IMR-90 (cell line): ENCODE results near the gene ZNF518A. TPM values are rescaled to one million over a fixed set of nuclear protein-coding genes. Genes with fewer than 3 reads are reported as not detected.

ENCODE experiments used
- ATAC-seq: fragments of 200-7000 bp; cut with Tn5 transposase; 2 replicates; pipeline ENCODE4 v1.9.1; 2020; ENCODE audit warnings: low read depth, mild to moderate bottlenecking, moderate library complexity
- BruUV-seq: library from RNA; stranded (reverse); fragments of 400-500 nt; replicated peaks from 2 replicates; lab custom pipeline; 2021; lab: Mats Ljungman, UMichigan
- CTCF ChIA-PET: fragments of 300-600 bp; formaldehyde crosslinking; extraction: SDS; loops from one replicate; lab custom pipeline; 2021; ENCODE audit warnings: antibody characterized with exemption; lab: Yijun Ruan, JAX
- POLR2A ChIA-PET: fragments of 300-600 bp; sonication (Branson Sonifier 250); formaldehyde crosslinking; loops from one replicate; lab custom pipeline; 2022; ENCODE audit warnings: antibody characterized with exemption; ENCODE audit not compliant: unreplicated experiment; lab: Charles Lee
- DNase-seq: peaks from one replicate; pipeline ENCODE4 v3.0.0; 2013
- H2AFZ ChIP-seq: replicated peaks from 2 replicates; pipeline ENCODE3; 2013; ENCODE audit warnings: low read length, mild to moderate bottlenecking; ENCODE audit not compliant: poor library complexity
- H2AK5ac ChIP-seq: 2 replicates; pipeline ENCODE4 v1.6.1; 2013; ENCODE audit warnings: low read depth, low read length, inconsistent platforms
- H2AK9ac ChIP-seq: replicated peaks from 2 replicates; pipeline ENCODE3; 2013; ENCODE audit warnings: mild to moderate bottlenecking, low read depth, low read length, moderate library complexity; ENCODE audit not compliant: poor library complexity
- H2BK120ac ChIP-seq: 2 replicates; pipeline ENCODE4 v1.6.1; 2013; ENCODE audit warnings: low read depth, low read length, inconsistent platforms
- H2BK15ac ChIP-seq: 3 replicates; pipeline ENCODE4 v1.6.1; 2013; ENCODE audit warnings: low read depth, low read length, inconsistent platforms
- H2BK20ac ChIP-seq: 2 replicates; pipeline ENCODE4 v1.6.1; 2013; ENCODE audit warnings: low read depth, mild to moderate bottlenecking, inconsistent platforms, low read length, moderate library complexity
- H2BK5ac ChIP-seq: 2 replicates; pipeline ENCODE4 v1.6.1; 2013; ENCODE audit warnings: mild to moderate bottlenecking, low read depth, low read length, inconsistent platforms; ENCODE audit not compliant: poor library complexity, severe bottlenecking
- H3K14ac ChIP-seq: replicated peaks from 2 replicates; pipeline ENCODE4 v1.6.1; 2013; ENCODE audit warnings: low read depth, low read length, inconsistent platforms
- H3K18ac ChIP-seq: 2 replicates; pipeline ENCODE4 v1.6.1; 2013; ENCODE audit warnings: low read depth, low read length, control low read depth
- H3K23ac ChIP-seq: 2 replicates; pipeline ENCODE4 v1.6.1; 2013; ENCODE audit warnings: low read depth, low read length, inconsistent platforms
- H3K27ac ChIP-seq: 2 replicates; pipeline ENCODE4 v1.5.1; 2013; ENCODE audit warnings: mild to moderate bottlenecking, control low read depth, low read length; ENCODE audit not compliant: insufficient read depth
- H3K27me3 ChIP-seq: 2 replicates; pipeline ENCODE4 v1.6.1; 2013; ENCODE audit warnings: low read length; ENCODE audit not compliant: control insufficient read depth, insufficient read depth
- H3K36me3 ChIP-seq: 2 replicates; pipeline ENCODE4 v1.6.1; 2013; ENCODE audit warnings: low read length, mixed read lengths; ENCODE audit not compliant: control insufficient read depth, insufficient read depth
- H3K4ac ChIP-seq: 2 replicates; pipeline ENCODE4 v1.6.1; 2013; ENCODE audit warnings: low read depth, low read length, inconsistent platforms
- H3K4me1 ChIP-seq: 2 replicates; pipeline ENCODE4 v1.6.1; 2013; ENCODE audit warnings: low read length, mixed read lengths; ENCODE audit not compliant: control insufficient read depth, insufficient read depth
- H3K4me2 ChIP-seq: 2 replicates; pipeline ENCODE4 v1.6.1; 2013; ENCODE audit warnings: low read depth, mild to moderate bottlenecking, control low read depth, low read length, moderate library complexity
- H3K4me3 ChIP-seq: 2 replicates; pipeline ENCODE4 v1.5.1; 2013; ENCODE audit warnings: low read depth, mild to moderate bottlenecking, control low read depth, low read length, moderate library complexity; ENCODE audit not compliant: insufficient read depth
- H3K56ac ChIP-seq: 2 replicates; pipeline ENCODE4 v1.6.1; 2013; ENCODE audit warnings: low read length, inconsistent platforms; ENCODE audit not compliant: insufficient read depth; ENCODE audit errors: extremely low read depth
- H3K79me1 ChIP-seq, 2 experiments: 2 replicates each; pipeline ENCODE4 v1.6.1; 2013; ENCODE audit warnings: low read length in 2 of 2, inconsistent platforms in 1 of 2, low read depth in 1 of 2
- H3K9ac ChIP-seq: 2 replicates; pipeline ENCODE4 v1.6.1; 2013; ENCODE audit warnings: low read depth, low read length, control low read depth
- H3K9me1 ChIP-seq: 2 replicates; pipeline ENCODE4 v1.6.1; 2013; ENCODE audit warnings: low read length, inconsistent platforms; ENCODE audit not compliant: insufficient read depth
- H3K9me3 ChIP-seq: 2 replicates; pipeline ENCODE4 v1.6.1; 2013; ENCODE audit warnings: low read length; ENCODE audit not compliant: control insufficient read depth, insufficient read depth
- H4K20me1 ChIP-seq: 2 replicates; pipeline ENCODE4 v1.6.1; 2013; ENCODE audit warnings: low read length, inconsistent platforms; ENCODE audit not compliant: insufficient read depth
- H4K5ac ChIP-seq: 2 replicates; pipeline ENCODE4 v1.6.1; 2013; ENCODE audit warnings: mild to moderate bottlenecking, low read depth, low read length, control low read depth
- H4K8ac ChIP-seq, 2 experiments: 2 replicates each; pipeline ENCODE4 v1.6.1; 2013; ENCODE audit warnings: low read depth in 2 of 2, low read length in 2 of 2, control low read depth in 1 of 2, inconsistent platforms in 1 of 2
- H4K91ac ChIP-seq: 2 replicates; pipeline ENCODE4 v1.6.1; 2013; ENCODE audit warnings: low read depth, low read length, inconsistent platforms; ENCODE audit not compliant: insufficient read depth
- CEBPB ChIP-seq: IDR thresholded peaks from 2 replicates; pipeline ENCODE4 v1.6.1; 2012; ENCODE audit warnings: low read depth, low read length, improper control_type of control experiment
- FOS ChIP-seq: fragments of 150-350 bp; IDR thresholded peaks from 2 replicates; pipeline ENCODE4 v1.6.1; 2016; ENCODE audit warnings: low read depth, low read length
- MAFK ChIP-seq: IDR thresholded peaks from 2 replicates; pipeline ENCODE4 v1.6.1; 2012; ENCODE audit warnings: low read depth, low read length, improper control_type of control experiment
- MAZ ChIP-seq: IDR thresholded peaks from 2 replicates; pipeline ENCODE4 v1.6.1; 2012; ENCODE audit warnings: low read depth, mild to moderate bottlenecking, low read length, improper control_type of control experiment, moderate library complexity, borderline replicate concordance
- MXI1 ChIP-seq: IDR thresholded peaks from 2 replicates; pipeline ENCODE4 v1.6.1; 2012; ENCODE audit warnings: low read depth, mild to moderate bottlenecking, low read length, moderate library complexity, borderline replicate concordance
- RAD21 ChIP-seq: IDR thresholded peaks from 2 replicates; pipeline ENCODE4 v1.6.1; 2012; ENCODE audit warnings: low read length, improper control_type of control experiment
- WGBS, 2 experiments: methylation state at CpG; one replicate each; pipeline versions ENCODE4 v1.1.5 to v1.1.7; 2013; ENCODE audit warnings: missing lambda C conversion rate in 2 of 2; ENCODE audit not compliant: insufficient read length in 1 of 2; ENCODE audit errors: extremely low coverage in 2 of 2; 5-methylcytosine and 5-hydroxymethylcytosine counted together
- dilution Hi-C: fragments of 300-500 bp; cut with HindIII; formaldehyde crosslinking; loops from one replicate; pipeline ENCODE4 v1.14.3; 2018; ENCODE audit warnings: low sequenced_read_pairs; ENCODE audit not compliant: unreplicated experiment
- in situ Hi-C: fragments of 300-500 bp; cut with MboI; formaldehyde crosslinking; loops from 3 replicates; pipeline ENCODE4 v1.14.3; 2019; ENCODE audit warnings: low sequenced_read_pairs, inconsistent platforms, mixed read lengths
- intact Hi-C: fragments of 100-400 bp; cut with micrococcal nuclease; formaldehyde crosslinking; loops from 2 replicates; pipeline ENCODE4 v1.10.0; 2022
- polyA plus RNA-seq, 3 experiments: library from polyadenylated mRNA; depleted of rRNA; stranded (reverse); fragments of >200 nt; gene quantifications; 2 replicates each; pipeline ENCODE4 v1.2.3, GENCODE V29; 2012; ENCODE audit warnings: low replicate concordance in 1 of 3
- total RNA-seq: library from RNA; depleted of rRNA; stranded (reverse); fragments of >200 nt; gene quantifications from 2 replicates; pipeline ENCODE4 v1.2.3, GENCODE V29; 2012

The ZNF518A gene
- total and polyA plus RNA-seq, 2 of the 4 experiments (the other 2 are of a cell fraction) = 2.1 to 7.9 TPM

DNA sequence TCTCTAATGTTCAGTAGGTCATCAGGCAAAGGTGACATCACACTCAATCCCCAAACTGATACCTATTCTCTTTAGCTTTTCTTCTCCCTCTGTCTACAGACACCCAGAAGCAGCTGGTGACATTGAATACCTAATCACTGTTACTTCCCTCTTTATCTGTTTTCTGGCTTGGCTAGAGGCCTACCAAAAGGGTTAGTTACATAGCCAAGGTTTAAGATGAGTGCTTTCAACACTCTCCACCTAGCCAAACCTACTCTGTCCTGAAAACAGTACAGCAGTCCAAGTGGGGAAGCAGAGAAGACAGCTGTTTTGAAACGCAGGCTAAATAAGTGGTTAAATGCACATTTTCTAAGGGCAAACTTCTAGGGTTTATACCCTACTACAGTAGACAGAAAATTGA lies 47.3 kb upstream of the ZNF518A start:
- Histone ChIP-seq H2BK20ac (no peak overlapping the region), H3K14ac (no peak overlapping the region), H2AFZ (no peak overlapping the region), H3K23ac (no peak overlapping the region), H3K18ac (no peak overlapping the region), H3K4me3 (no peak overlapping the region), H3K4ac (no peak overlapping the region), H2AK9ac (no peak overlapping the region), H4K8ac (no peak overlapping the region), H3K36me3 (no peaks in the 10 kb centered on the region), H3K4me1 (no peaks in the 10 kb centered on the region), H2BK5ac (no peak overlapping the region), H4K20me1 (no peaks in the 10 kb centered on the region), H3K9me1 (no peaks in the 10 kb centered on the region), H3K9ac (no peak overlapping the region), H2BK120ac (no peak overlapping the region), H3K4me2 (no peak overlapping the region), H4K5ac (no peak overlapping the region), H2AK5ac (no peak overlapping the region), H3K27ac (no peak overlapping the region), H2BK15ac (no peak overlapping the region), H3K9me3 (no peaks in the 10 kb centered on the region), H3K27me3 (no peaks in the 10 kb centered on the region), H3K79me1 (no peaks in the 10 kb centered on the region), H4K91ac (no peak overlapping the region), H3K56ac (no peak overlapping the region)
- no peak for ATAC-seq
- no CpG with 5 or more reads among the region's 1 CpG for WGBS, 2 experiments
- in situ Hi-C loops (no loop called here), intact Hi-C loops (no loop called here), dilution Hi-C loops (no loop called here)
- BruUV-seq = no TSS peak
- ChIA-PET POLR2A (no interaction called here), CTCF (no interaction called here)
- TF ChIP-seq MAFK (no peak), MXI1 (no peak), RAD21 (no peak), MAZ (no peak), FOS (no peak), CEBPB (no peak)
- DNase-seq = no peak
